ENCODE results near the gene HAUS3.
"Not testable (repeated sequence)": the region's sequence is repeated elsewhere in the genome, so short reads cannot be mapped to it uniquely, and the experiment has no call there.

Gene HAUS3

GRCh38 chr4:2275546-2276251 lies 33.8 kb upstream of the HAUS3 start:
- DNase-seq: no peak

- not testable (repeated sequence) for DNase-seq
Observed at GRCh38 chr4:2275044-2275397, 33.1 kb upstream of the HAUS3 start.

- no peak for DNase-seq
Observed at GRCh38 chr4:2274320-2275043, 32.6 kb upstream of the HAUS3 start.

GRCh38 chr4:2273657-2274319 lies 31.9 kb upstream of the HAUS3 start:
- no peak for DNase-seq

- DNase-seq: no peak
Observed at GRCh38 chr4:2273221-2273620, 31.3 kb upstream of the HAUS3 start.

GRCh38 chr4:2272828-2273120 lies 30.9 kb upstream of the HAUS3 start:
- DNase-seq: no peak

- DNase-seq: no peak
Observed at GRCh38 chr4:2272026-2272827, 30.3 kb upstream of the HAUS3 start.

- no peak for DNase-seq
Observed at GRCh38 chr4:2271279-2272025, 29.5 kb upstream of the HAUS3 start.

- DNase-seq: no peak
Observed at GRCh38 chr4:2270341-2271165, 28.6 kb upstream of the HAUS3 start.

- no peak for DNase-seq
Observed at GRCh38 chr4:2269618-2270163, 27.8 kb upstream of the HAUS3 start.

- DNase-seq: no peak
Observed at GRCh38 chr4:2269206-2269531, 27.2 kb upstream of the HAUS3 start.

- DNase-seq: no peak
Observed at GRCh38 chr4:2268357-2269205, 26.7 kb upstream of the HAUS3 start.

- no peak for DNase-seq
Observed at GRCh38 chr4:2267841-2268240, 25.9 kb upstream of the HAUS3 start.

- DNase-seq: peak; percentile 44
Observed at GRCh38 chr4:2267320-2267811, 25.4 kb upstream of the HAUS3 start.

- DNase-seq: no peak
Observed at GRCh38 chr4:2266821-2267220, 24.9 kb upstream of the HAUS3 start.

GRCh38 chr4:2266181-2266580 lies 24.3 kb upstream of the HAUS3 start:
- no peak for DNase-seq

GRCh38 chr4:2265113-2266110 lies 23.5 kb upstream of the HAUS3 start:
- DNase-seq: no peak

- DNase-seq: no peak
Observed at GRCh38 chr4:2264481-2265041, 22.6 kb upstream of the HAUS3 start.

GRCh38 chr4:2263926-2264321 lies 22.0 kb upstream of the HAUS3 start:
- DNase-seq: no peak
